ENCODE data around the gene CD14.
"Not testable (repeated sequence)": the region's sequence is repeated elsewhere in the genome, so short reads cannot be mapped to it uniquely, and the experiment has no call there.

The CD14 gene

GRCh38 chr5:140633021-140633471, at the start of gene CD14:
TSS of gene CD14 (minus strand) at chr5:140633175. CDS start at chr5:140633071, 104 bp downstream.
- DNase-seq (ENCODE audit: low read depth, low spot score) = no peak

- no peak for DNase-seq (ENCODE audit: low read depth, low spot score)
Observed at GRCh38 chr5:140678993-140679392, 46.0 kb upstream of the CD14 start.

GRCh38 chr5:140677947-140678346, 45.0 kb upstream of the CD14 start:
- DNase-seq (ENCODE audit: low read depth, low spot score) = no peak

- no peak for DNase-seq (ENCODE audit: low read depth, low spot score)
Observed at GRCh38 chr5:140674629-140675028, 41.7 kb upstream of the CD14 start.

GRCh38 chr5:140674211-140674610, 41.2 kb upstream of the CD14 start:
- DNase-seq (ENCODE audit: low read depth, low spot score) = no peak

GRCh38 chr5:140673187-140673976, 40.4 kb upstream of the CD14 start, which contains the start of gene DND1:
TSS of gene DND1 (minus strand) at chr5:140673576. CDS start at chr5:140673542, 34 bp downstream.
- no peak for DNase-seq (ENCODE audit: low read depth, low spot score)

- no peak for DNase-seq (ENCODE audit: low read depth, low spot score)
Observed at GRCh38 chr5:140672455-140673186, 39.6 kb upstream of the CD14 start.

- DNase-seq (ENCODE audit: low read depth, low spot score) = no peak
Observed at GRCh38 chr5:140671472-140672125, 38.6 kb upstream of the CD14 start.

- not testable (repeated sequence) for DNase-seq (ENCODE audit: low read depth, low spot score)
Observed at GRCh38 chr5:140671035-140671434, 38.1 kb upstream of the CD14 start.

- peak; percentile 70 for DNase-seq (ENCODE audit: low read depth, low spot score)
Observed at GRCh38 chr5:140664359-140665119, 31.6 kb upstream of the CD14 start, which contains the start of gene WDR55. TSS of gene WDR55 (plus strand) at chr5:140664904. CDS start at chr5:140664913, 9 bp downstream.

GRCh38 chr5:140664030-140664358, 31.0 kb upstream of the CD14 start:
- no peak for DNase-seq (ENCODE audit: low read depth, low spot score)

GRCh38 chr5:140660371-140660770, 27.4 kb upstream of the CD14 start:
- not testable (repeated sequence) for DNase-seq (ENCODE audit: low read depth, low spot score)

GRCh38 chr5:140658870-140659269, 25.9 kb upstream of the CD14 start:
- no peak for DNase-seq (ENCODE audit: low read depth, low spot score)

GRCh38 chr5:140647042-140647419, 14.1 kb upstream of the CD14 start:
- no peak for DNase-seq (ENCODE audit: low read depth, low spot score)

- DNase-seq (ENCODE audit: low read depth, low spot score) = no peak
Observed at GRCh38 chr5:140642718-140643117, 9.7 kb upstream of the CD14 start.

- no peak for DNase-seq (ENCODE audit: low read depth, low spot score)
Observed at GRCh38 chr5:140641716-140642115, 8.7 kb upstream of the CD14 start.

- peak; percentile 64 for DNase-seq (ENCODE audit: low read depth, low spot score)
Observed at GRCh38 chr5:140639148-140639981, 6.4 kb upstream of the CD14 start, which contains the start of gene TMCO6. TSS of gene TMCO6 (plus strand) at chr5:140639451. CDS start at chr5:140639528, 77 bp downstream.

- DNase-seq (ENCODE audit: low read depth, low spot score) = not testable (repeated sequence)
Observed at GRCh38 chr5:140638898-140639147, 5.8 kb upstream of the CD14 start.

- DNase-seq (ENCODE audit: low read depth, low spot score) = no peak
Observed at GRCh38 chr5:140637371-140638100, 4.6 kb upstream of the CD14 start.
